Measurements from ENCODE around the gene CERS6. TPM values are rescaled to one million over a fixed set of nuclear protein-coding genes. Genes with fewer than 3 reads are reported as not detected.

The CERS6 gene
- total and polyA plus RNA-seq, 2 experiments from 2014 or later = 7.4 to 35.0 TPM

DNA sequence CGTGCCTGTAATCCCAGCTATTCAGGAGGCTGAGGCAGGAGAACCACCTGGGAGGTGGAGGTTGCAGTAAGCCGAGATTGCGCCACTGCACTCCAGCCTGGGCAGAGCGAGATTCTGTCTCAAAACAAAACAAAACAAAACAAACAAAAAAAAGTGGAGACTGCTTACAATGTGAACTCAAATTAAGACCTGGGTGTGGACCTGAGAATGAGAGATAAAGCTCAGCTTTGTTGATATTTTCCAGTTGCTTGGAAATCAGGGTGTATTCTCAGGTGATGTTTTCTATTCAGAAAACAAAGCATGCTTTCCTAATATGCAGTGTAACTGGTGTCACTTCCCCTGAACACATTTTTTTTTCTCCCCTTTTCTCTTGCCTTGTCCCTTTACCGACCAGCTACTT lies 5.3 kb upstream of the CERS6 start:
- ATAC-seq (no peak), DNase-seq (ENCODE audit: low spot score) (no peak)
- Histone ChIP-seq H3K4me1 (ENCODE audit: insufficient read depth) (no peaks in the 10 kb centered on the region; the same call in none of the 2 replicates), H2AFZ (no peak overlapping the region), H3K27ac (ENCODE audit: low read depth) (no peak overlapping the region), H3F3A (replicated peaks; ENCODE audit: low read depth) (no peaks in the 10 kb centered on the region), H4K20me1 (replicated peaks; ENCODE audit: insufficient read depth) (no peaks in the 10 kb centered on the region), H3K27me3 (ENCODE audit: insufficient read depth) (peaks cover 5% of the 10 kb centered on the region; the same call in 1 of the 2 replicates), H3K9me2 (ENCODE audit: insufficient read depth) (peaks cover 7% of the 10 kb centered on the region), H3K4me2 (no peak overlapping the region), H3K79me2 (replicated peaks; ENCODE audit: insufficient read depth) (no peaks in the 10 kb centered on the region), H3K4me3 (no peak overlapping the region), H3K36me3 (ENCODE audit: insufficient read depth) (no peaks in the 10 kb centered on the region)
- H3K4me1 Mint-ChIP-seq = peaks cover 7% of the 10 kb centered on the region; the same call in 2 of the 3 replicates
- H3K4me3 Mint-ChIP-seq = no peak overlapping the region
- no peaks in the 10 kb centered on the region; the same call in 2 of the 3 replicates for H3K36me3 Mint-ChIP-seq (ENCODE audit: low read depth)
- TF ChIP-seq, protein P1, sequence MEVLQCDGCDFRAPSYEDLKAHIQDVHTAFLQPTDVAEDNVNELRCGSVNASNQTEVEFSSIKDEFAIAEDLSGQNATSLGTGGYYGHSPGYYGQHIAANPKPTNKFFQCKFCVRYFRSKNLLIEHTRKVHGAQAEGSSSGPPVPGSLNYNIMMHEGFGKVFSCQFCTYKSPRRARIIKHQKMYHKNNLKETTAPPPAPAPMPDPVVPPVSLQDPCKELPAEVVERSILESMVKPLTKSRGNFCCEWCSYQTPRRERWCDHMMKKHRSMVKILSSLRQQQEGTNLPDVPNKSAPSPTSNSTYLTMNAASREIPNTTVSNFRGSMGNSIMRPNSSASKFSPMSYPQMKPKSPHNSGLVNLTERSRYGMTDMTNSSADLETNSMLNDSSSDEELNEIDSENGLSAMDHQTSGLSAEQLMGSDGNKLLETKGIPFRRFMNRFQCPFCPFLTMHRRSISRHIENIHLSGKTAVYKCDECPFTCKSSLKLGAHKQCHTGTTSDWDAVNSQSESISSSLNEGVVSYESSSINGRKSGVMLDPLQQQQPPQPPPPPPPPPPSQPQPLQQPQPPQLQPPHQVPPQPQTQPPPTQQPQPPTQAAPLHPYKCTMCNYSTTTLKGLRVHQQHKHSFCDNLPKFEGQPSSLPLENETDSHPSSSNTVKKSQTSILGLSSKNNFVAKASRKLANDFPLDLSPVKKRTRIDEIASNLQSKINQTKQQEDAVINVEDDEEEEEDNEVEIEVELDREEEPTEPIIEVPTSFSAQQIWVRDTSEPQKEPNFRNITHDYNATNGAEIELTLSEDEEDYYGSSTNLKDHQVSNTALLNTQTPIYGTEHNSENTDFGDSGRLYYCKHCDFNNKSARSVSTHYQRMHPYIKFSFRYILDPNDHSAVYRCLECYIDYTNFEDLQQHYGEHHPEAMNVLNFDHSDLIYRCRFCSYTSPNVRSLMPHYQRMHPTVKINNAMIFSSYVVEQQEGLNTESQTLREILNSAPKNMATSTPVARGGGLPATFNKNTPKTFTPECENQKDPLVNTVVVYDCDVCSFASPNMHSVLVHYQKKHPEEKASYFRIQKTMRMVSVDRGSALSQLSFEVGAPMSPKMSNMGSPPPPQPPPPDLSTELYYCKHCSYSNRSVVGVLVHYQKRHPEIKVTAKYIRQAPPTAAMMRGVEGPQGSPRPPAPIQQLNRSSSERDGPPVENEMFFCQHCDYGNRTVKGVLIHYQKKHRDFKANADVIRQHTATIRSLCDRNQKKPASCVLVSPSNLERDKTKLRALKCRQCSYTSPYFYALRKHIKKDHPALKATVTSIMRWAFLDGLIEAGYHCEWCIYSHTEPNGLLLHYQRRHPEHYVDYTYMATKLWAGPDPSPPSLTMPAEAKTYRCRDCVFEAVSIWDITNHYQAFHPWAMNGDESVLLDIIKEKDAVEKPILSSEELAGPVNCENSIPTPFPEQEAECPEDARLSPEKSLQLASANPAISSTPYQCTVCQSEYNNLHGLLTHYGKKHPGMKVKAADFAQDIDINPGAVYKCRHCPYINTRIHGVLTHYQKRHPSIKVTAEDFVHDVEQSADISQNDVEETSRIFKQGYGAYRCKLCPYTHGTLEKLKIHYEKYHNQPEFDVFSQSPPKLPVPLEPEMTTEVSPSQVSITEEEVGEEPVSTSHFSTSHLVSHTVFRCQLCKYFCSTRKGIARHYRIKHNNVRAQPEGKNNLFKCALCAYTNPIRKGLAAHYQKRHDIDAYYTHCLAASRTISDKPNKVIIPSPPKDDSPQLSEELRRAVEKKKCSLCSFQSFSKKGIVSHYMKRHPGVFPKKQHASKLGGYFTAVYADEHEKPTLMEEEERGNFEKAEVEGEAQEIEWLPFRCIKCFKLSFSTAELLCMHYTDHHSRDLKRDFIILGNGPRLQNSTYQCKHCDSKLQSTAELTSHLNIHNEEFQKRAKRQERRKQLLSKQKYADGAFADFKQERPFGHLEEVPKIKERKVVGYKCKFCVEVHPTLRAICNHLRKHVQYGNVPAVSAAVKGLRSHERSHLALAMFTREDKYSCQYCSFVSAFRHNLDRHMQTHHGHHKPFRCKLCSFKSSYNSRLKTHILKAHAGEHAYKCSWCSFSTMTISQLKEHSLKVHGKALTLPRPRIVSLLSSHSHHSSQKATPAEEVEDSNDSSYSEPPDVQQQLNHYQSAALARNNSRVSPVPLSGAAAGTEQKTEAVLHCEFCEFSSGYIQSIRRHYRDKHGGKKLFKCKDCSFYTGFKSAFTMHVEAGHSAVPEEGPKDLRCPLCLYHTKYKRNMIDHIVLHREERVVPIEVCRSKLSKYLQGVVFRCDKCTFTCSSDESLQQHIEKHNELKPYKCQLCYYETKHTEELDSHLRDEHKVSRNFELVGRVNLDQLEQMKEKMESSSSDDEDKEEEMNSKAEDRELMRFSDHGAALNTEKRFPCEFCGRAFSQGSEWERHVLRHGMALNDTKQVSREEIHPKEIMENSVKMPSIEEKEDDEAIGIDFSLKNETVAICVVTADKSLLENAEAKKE (CRISPR knock-in tag; IDR thresholded peaks at IDR 0.05) = no peak
- TF ChIP-seq, protein P2, sequence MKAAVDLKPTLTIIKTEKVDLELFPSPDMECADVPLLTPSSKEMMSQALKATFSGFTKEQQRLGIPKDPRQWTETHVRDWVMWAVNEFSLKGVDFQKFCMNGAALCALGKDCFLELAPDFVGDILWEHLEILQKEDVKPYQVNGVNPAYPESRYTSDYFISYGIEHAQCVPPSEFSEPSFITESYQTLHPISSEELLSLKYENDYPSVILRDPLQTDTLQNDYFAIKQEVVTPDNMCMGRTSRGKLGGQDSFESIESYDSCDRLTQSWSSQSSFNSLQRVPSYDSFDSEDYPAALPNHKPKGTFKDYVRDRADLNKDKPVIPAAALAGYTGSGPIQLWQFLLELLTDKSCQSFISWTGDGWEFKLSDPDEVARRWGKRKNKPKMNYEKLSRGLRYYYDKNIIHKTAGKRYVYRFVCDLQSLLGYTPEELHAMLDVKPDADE (IDR thresholded peaks at IDR 0.05) = no peak
- TF ChIP-seq JUNB (IDR thresholded peaks at IDR 0.05; ENCODE audit: unreplicated experiment) (no peak), CREB1 (CRISPR knock-in tag; IDR thresholded peaks at IDR 0.05; ENCODE audit: low read depth) (no peak), STAT1 (IDR thresholded peaks at IDR 0.05; ENCODE audit: unreplicated experiment) (no peak), ZNF331 (CRISPR knock-in tag; IDR thresholded peaks at IDR 0.05; ENCODE audit: low read depth) (no peak), POLR2AphosphoS5 (IDR thresholded peaks at IDR 0.05; ENCODE audit: low read depth) (no peak), EZH2 (IDR thresholded peaks at IDR 0.05; ENCODE audit: low read depth, unreplicated experiment) (no peak), EZH2phosphoT487 (IDR thresholded peaks at IDR 0.05; ENCODE audit: unreplicated experiment) (no peak), ZNF114 (CRISPR knock-in tag; IDR thresholded peaks at IDR 0.05) (no peak), NANOG (IDR thresholded peaks at IDR 0.05; ENCODE audit: borderline replicate concordance) (no peak)
- TF ChIP-seq, protein P3, sequence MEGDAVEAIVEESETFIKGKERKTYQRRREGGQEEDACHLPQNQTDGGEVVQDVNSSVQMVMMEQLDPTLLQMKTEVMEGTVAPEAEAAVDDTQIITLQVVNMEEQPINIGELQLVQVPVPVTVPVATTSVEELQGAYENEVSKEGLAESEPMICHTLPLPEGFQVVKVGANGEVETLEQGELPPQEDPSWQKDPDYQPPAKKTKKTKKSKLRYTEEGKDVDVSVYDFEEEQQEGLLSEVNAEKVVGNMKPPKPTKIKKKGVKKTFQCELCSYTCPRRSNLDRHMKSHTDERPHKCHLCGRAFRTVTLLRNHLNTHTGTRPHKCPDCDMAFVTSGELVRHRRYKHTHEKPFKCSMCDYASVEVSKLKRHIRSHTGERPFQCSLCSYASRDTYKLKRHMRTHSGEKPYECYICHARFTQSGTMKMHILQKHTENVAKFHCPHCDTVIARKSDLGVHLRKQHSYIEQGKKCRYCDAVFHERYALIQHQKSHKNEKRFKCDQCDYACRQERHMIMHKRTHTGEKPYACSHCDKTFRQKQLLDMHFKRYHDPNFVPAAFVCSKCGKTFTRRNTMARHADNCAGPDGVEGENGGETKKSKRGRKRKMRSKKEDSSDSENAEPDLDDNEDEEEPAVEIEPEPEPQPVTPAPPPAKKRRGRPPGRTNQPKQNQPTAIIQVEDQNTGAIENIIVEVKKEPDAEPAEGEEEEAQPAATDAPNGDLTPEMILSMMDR (conservative IDR thresholded peaks at IDR 0.05; ENCODE audit: low read depth in 2 of 2) = no peak
- TF ChIP-seq, protein P4, sequence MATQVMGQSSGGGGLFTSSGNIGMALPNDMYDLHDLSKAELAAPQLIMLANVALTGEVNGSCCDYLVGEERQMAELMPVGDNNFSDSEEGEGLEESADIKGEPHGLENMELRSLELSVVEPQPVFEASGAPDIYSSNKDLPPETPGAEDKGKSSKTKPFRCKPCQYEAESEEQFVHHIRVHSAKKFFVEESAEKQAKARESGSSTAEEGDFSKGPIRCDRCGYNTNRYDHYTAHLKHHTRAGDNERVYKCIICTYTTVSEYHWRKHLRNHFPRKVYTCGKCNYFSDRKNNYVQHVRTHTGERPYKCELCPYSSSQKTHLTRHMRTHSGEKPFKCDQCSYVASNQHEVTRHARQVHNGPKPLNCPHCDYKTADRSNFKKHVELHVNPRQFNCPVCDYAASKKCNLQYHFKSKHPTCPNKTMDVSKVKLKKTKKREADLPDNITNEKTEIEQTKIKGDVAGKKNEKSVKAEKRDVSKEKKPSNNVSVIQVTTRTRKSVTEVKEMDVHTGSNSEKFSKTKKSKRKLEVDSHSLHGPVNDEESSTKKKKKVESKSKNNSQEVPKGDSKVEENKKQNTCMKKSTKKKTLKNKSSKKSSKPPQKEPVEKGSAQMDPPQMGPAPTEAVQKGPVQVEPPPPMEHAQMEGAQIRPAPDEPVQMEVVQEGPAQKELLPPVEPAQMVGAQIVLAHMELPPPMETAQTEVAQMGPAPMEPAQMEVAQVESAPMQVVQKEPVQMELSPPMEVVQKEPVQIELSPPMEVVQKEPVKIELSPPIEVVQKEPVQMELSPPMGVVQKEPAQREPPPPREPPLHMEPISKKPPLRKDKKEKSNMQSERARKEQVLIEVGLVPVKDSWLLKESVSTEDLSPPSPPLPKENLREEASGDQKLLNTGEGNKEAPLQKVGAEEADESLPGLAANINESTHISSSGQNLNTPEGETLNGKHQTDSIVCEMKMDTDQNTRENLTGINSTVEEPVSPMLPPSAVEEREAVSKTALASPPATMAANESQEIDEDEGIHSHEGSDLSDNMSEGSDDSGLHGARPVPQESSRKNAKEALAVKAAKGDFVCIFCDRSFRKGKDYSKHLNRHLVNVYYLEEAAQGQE (IDR thresholded peaks at IDR 0.05; ENCODE audit: unreplicated experiment) = no peak
- H3K9me3 Mint-ChIP-seq = no peaks in the 10 kb centered on the region
- no peaks in the 10 kb centered on the region for H3K27me3 Mint-ChIP-seq (ENCODE audit: insufficient read depth, low read depth, poor library complexity)
- H3K27ac Mint-ChIP-seq = no peak overlapping the region
